Cerebellar nuclear complex (tissue), 1 donor: ENCODE results near the gene CAMTA1.
A peak's percentile ranks its signal among the peaks of the same experiment; 100 is the strongest.

ENCODE experiments used
- DNase-seq, 2 experiments: peaks; one replicate each; lab custom pipeline; 2025; lab: John Stamatoyannopoulos, UW

Gene CAMTA1

DNA sequence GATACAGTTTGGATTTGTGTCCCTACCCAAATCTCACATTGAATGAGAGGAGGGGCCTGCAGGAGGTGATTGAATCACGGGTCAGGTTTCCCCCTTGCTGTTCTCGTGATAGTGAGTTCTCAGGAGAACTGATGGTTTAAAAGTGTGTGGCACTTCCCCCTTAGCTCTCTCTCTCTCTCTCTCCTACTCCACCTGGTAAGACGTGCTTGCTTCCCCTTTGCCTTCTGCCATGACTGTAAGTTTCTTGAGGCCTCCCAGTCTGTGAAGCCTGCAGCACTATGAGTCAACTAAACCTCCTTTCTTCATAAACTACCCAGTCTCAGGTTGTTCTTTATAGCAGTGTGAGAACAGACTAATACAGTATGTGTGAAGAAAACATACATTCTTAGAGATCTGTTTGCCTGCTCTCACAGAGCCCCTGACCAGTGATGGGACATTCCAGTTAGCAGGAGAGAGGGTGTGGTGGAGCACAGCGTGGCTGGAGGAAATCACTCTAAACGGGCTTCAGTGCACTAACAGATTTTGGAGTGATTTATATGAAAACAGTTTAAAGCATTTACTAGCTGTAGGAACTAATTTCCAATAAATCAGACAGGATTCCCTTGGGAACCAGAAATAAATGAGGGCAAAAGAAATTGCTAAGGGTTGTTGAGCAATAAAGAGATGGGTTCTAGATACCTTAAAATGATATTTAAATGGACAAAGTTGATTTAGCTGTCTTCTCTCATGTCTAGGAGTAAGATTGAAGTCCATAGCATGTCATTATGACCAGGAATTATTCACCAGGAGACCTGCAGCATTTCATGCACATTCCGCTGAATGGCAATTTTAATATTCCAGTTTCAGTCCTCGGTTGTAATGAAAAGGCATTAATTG is 411.0 kb downstream of the CAMTA1 start:
- no peak for DNase-seq

DNA sequence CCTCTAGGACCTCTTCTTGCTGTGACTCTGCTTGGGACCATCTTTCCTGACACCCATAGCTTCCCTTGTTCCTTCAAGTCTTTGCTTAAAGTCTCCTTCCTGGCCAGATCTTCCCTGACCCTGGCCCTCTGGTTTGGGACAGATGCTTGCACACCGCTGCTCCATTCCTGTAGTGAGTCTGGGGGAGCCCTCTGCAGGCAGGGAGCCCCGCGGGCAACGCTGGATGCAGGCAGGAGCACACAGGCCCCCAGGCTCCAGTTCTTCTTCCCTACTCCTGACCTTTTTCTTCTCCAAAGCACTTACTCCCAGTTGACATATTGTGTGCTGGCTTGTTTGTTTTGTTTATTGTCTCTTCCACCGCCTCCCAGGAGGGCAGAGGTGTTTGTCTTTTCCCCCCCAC is 413.4 kb downstream of the CAMTA1 start:
- DNase-seq, result no peak

DNA sequence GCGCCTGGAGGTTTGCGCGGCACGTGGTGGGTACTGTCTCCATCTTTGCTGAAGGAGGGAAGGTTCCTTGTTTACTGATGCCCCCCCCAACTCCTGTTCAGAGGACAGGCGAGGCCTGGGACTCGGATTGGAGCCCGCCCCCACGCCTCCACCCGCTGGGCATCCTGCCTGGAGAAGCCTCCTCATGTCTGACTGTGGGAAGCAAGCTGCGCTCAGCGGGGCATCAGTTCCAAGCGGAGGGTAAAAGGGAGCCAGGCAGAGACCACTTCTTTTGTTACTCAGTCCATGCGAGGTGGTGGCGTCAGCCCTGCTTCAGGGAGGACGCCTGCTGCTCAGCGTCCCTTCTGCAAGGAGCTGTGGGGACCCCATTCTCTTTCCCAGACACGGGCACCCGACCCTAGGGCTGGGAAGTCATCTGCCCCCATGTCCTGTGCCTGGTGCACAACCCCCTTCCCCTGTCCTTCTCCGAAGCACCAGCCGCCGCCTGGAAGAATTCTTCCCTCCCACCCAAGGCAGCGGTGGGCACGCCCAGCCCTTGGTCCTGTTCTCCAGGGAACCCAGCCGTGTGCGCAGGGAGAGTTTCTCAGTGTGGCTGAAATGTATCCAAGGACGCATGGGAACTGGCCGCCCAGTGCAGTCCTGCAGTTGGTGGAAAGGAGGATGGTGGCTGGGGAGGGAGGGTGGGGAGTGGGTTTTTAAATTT is 414.0 kb downstream of the CAMTA1 start:
- DNase-seq, result no peak

DNA sequence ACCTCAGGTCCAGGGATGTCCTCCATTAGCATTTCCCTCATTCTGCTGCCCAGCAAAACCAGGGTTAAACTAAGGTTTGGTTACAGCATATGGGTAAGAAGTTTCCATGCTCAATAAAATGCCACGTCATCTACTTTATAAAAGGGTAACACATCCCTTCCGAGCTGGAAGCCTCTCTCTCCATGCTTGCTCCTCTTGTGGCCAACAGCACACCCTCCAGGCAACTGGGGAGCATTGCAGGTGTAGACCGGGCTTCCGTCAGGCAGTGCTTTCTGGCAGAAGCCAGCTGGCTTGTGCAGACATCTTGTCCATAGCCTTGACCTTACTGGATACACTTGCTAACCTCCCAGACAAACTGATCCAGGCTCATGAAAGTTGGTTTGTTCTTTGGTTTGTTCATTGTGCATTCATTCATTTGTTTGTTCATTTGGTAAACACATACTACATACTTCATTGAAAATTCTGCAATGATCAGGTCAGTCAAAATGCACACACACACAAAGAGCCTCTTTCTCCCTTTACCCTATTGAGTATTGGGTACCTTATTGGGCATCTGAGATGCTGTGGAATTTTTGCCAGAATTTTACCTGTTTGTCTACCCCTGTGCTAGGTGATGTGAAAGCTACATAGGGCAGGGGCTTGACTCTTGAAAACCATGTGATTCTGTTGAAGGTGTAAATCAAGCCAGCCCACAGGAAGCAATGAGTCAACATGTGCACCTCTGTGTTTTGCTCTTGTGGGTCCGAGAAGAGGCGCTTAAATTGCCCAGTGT is 422.8 kb downstream of the CAMTA1 start:
- DNase-seq, result no peak

DNA sequence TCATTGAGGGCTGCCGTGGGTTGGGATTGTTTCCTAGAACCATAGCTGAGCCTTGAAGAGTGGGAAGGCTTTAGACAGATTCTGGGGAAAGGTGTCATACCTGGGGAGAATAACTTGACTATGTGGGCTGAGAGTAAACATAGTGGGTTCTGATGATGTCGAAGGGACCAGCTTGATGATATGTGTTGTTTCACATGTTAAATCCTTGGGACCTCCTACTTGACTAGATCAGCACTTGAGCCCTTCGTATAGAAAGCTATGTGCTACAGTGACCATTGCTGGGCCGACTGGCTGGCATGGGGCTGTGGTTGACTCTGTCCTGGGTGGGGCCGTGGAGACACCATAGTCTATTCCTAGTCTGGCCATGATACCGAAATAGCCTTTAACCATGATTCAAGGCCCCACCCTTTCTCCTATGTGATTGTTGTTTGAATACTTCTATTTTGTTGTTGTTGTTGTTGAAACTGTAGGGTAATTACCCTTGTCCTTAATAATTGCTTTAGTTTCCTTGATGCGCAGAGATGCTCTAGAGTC is 423.5 kb downstream of the CAMTA1 start:
- DNase-seq, result no peak

DNA sequence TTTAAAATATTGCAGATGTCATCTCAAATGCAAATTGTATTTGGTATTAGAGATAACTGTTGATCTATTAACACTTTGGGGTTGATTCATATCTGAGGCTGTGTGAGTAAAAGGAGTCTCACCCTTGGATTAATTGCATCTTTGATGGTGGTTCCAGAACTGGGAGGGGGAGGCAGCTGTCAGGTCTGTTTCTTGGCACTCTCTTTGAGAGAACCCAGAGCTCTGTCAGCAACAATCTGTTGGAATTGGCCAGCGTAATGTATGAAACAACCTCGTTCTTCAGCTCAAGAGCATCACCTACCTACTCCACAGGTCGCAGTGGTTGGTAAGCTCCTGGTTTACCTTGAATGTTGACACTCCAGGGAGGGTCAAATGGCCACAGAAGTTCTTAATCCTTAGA is 424.1 kb downstream of the CAMTA1 start:
- peak; percentile 25 to 64 for DNase-seq

DNA sequence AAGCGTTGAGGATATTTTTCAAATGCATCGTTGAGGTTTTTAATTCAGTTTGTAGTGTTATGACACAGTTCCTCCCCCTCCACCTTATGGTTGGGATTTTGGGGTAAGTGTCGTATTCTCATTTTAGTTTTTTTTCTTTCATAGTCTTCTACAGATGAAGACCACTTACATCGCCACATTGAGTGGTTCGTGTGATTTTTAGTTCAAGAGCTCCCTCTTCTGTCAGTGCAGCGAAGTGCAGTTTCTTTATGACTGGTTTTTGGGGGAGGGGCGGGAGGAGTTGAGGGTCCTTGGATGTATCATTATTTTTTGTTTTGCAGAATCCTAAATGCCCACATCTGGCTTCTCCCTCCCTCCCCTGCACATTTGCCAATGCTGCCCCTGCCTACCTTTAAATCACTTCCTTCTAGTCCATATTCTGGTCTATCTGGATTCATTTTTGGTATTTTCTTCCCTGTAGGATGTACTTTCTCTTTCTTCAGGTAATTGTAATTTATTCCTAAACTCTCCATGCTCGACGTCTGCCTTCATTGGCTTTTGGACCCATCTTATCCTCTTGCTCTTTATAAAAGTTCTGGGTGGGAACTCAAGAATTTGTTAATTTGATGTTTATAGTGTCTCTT is 433.1 kb downstream of the CAMTA1 start:
- DNase-seq, result no peak

DNA sequence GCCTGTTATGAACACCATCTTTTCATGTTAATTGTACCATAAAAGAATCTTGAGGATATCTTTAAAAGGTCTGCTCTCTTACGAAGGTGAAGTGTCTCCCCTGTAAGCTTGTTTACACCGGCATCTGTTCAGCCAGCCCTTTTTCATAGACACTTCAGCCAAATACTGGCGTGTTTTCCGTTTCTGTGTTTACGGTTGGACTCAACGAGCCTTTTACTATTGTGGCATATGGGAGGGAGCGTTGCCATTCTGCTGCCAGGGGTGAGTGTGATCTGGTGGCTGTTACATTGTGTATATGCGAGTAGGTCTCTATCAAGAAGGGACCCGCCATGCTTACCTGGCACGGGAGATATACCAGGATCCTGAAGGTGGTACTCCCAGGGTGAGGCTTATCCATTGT is 433.8 kb downstream of the CAMTA1 start:
- no peak for DNase-seq

DNA sequence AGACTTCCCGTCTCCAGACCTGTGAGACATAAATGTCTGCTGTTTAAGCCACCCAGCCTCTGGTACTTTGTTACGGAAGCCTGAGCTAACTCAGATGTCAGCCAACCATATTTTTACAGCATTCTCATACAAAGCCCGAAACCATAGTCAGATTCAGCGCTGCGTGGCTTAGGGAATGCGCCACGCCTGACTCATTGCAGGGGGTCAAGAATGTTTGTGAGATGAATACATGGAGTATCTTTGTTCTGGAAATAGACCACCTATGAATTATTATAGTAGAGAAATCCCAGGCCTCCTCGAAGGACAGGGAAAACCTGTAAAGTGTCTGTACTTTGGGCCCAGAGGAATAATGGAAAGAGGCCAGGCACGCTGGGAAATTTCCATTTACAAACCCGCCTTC is 434.8 kb downstream of the CAMTA1 start:
- DNase-seq, result no peak

DNA sequence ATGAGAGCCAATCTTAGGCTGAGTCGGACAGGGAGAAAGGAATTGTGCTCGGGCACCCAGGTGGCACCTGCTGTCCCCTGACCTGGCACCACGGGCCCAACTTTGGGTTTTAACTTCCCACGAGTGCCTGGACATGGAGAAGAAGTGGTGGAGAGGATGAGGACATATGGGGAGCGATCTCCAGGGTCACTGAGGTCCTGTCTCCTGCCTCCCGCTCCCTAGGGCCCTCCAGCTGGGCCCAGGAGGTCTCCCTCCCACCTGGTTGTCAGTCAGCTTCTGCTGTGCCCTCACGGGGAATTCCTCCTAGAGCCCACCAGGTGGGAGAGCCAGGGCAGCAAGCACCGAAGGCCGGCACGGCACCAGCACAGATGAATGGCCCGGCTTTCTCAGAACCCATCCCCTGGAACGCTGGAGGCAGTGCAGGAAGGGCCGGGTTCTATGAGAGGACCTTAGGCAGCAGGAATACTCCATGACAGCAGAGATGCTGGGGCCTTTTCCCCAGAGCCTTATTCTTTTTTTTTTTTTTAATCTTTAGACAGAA is 435.5 kb downstream of the CAMTA1 start:
- DNase-seq, result no peak

DNA sequence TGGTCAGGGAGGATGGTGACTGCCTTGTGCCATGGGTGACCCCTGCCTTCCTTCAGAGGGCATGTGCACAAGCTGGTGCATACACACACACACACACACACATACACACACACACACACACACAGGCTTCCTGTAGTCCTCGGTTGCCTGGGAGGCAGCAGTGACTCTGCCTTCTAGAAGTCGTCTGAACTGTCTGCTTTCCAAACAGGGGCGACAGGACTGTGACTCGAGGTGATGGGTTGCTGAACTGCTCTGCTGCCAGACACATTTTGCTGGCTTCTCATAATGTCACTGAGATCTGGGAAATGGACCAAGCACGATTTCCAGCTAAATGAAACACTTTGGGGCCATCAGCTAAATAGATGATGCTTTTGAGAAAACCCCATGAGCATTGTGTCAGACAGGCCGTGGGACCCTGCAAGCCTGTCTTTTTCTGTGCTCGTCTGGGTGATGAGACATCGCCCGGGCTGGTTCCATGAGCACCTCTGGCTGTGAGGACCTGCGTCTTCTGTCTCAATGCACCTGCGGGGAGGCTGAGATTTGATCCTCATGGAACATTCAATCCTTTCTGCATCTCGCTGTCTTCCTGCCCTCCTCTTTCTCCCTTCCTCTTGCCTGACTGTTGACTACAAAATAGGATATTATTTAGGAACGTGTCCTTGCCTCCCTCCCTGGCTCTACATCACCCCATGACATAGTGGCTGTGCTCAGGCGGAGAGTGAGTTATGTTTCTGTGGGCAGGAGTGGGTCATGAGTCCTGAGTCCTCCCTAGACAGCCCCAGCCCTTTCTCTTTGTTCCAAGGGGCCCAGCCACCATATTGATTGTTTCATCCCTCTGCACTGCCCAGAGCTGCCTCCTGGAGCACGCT is 436.8 kb downstream of the CAMTA1 start:
- no peak for DNase-seq

DNA sequence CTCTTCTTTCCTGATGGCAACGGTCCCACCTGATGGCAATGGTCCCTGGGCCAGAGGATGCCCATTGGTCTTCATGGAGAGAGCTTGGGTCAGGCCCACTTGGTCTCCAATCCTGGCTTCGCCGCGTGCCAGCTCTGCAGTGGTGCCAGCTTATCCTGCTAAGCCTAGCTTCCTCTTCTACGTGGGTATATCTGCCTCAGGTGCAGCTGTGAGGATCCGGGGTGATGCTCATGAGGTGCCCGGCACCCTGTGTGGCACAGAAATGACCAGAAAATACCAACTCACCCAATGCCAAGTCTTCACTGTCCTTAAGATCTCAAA is 437.4 kb downstream of the CAMTA1 start:
- DNase-seq, result no peak

DNA sequence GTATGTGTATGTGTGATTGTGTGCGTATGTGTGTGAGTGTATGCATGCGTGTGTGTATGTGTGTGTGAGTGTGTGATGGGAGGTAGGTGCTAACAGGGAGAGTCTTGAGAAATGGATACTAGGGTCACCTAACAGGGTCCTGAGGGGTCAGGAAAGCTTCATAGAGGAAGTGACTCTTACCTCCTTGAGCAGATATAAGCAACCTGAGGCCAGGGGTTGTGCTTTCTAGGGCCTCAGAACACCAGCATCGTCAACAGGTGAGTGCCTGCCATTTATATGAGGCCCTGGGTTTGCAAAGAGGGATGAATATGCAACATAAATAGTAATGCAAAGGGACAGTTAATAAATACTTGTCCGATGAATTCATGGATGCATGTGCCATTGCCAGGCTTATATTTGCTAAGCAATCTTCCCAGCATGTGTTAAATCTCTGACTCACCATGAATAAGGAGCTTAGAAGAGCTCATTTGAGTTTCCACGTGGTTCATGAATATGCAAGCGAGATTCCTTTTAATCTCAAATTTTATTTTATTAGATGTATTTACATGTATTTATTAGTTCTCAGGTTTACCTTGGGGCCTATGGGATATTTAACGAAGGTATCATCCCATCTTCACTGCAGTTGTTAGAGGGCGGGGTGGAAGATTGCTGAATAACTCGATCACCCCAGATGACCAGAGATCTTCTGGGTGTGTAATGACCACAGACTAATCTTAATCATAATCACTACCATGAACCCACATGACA is 438.3 kb downstream of the CAMTA1 start:
- DNase-seq, result no peak

DNA sequence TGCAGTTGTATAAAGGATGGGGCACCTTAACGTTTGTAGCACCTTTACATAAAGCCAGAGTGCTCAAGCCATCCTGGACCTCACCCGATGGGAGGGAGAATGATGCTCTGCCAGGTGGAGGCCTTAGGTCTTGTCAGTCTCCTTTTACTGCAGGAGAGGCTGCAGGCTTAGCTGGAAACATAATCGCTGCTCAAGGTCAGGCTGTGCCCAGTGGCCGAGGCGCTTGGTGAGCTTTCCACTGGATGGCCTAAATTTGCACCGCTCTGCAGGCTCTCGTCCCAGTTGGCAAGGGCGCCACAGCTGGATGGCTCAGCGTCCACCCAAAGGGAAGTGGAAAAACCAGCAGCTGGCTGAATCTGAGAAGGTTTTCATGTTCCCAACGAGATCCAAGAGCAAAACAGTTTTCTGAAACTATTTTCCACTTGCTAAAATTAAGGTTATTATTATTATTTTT is 438.9 kb downstream of the CAMTA1 start:
- DNase-seq, result no peak

DNA sequence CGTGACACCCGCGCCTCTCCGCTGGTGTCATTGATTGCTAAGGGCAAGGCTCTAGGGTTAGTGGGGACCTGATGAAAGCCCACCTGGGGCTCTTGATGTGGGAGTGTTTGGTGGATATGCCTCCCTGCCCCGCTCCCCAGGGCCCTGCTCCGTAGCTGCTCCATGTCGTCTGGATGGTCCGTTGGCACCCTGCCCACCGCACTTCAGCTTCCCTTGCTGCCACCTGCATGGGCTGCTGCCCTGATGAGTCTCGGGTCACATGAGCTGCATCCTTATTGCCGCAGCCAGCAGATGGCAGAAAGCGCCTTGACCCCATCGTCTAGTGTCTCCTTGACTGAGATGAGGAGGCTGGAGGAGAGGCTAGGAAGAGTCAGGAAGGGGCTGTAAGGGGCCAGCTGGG is 439.4 kb downstream of the CAMTA1 start:
- no peak for DNase-seq

DNA sequence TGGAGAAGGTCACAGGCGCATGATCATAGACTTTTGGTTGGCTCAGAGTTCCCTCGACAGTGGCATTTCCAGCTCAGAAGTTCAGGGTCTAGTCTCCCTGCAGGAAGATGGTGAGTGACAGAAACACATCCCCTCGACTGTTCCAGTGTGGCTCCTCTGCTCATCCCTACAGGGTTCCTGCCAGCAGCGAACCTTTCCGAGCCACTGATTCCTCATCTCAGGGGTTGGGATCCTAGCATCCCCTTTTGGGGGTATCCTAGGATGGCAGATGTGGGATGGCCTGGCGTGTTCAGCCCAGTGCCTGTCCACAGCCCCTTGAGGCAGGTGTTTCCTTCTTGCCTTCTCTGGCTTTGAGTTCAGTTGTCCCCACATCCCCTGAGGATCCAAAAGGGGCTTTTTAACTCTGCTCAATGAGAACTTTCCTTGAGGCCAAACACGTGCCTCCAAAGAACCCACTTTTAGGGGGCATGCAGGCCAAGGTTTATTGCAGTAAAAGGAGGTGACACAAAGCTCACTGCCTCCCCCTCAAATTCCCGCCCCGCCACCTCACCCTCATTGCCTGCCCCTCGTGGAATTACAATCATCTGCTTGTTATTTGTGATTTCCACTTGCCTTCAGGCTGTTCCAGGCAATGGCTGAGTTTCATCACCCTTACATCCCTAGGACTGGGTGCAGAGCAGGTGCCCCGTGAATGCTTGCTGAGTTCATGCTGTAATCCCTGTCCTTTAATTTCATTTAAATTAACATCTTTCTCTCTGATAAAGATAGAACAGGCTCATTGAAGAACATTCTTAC is 440.7 kb downstream of the CAMTA1 start:
- DNase-seq, result no peak

DNA sequence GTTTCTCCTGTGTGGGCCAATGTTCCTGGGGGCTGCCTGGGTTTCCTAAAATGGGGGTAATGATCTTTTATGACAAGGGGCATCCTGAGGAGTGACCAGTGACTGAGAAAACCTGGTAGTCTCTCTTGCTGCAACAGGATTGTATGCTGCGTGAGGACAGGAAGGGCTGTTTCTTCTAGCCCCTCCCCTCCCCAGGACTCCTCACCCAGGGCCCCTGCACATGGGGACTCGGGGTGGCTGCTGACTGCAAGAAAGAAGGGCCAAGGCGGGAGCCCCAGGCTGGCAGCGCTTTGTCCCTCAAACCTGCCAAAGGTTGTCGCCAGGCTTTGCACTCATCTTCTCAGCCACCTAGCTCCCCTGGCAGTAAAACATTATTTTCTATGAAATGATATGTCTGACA is 442.4 kb downstream of the CAMTA1 start:
- DNase-seq, result no peak

DNA sequence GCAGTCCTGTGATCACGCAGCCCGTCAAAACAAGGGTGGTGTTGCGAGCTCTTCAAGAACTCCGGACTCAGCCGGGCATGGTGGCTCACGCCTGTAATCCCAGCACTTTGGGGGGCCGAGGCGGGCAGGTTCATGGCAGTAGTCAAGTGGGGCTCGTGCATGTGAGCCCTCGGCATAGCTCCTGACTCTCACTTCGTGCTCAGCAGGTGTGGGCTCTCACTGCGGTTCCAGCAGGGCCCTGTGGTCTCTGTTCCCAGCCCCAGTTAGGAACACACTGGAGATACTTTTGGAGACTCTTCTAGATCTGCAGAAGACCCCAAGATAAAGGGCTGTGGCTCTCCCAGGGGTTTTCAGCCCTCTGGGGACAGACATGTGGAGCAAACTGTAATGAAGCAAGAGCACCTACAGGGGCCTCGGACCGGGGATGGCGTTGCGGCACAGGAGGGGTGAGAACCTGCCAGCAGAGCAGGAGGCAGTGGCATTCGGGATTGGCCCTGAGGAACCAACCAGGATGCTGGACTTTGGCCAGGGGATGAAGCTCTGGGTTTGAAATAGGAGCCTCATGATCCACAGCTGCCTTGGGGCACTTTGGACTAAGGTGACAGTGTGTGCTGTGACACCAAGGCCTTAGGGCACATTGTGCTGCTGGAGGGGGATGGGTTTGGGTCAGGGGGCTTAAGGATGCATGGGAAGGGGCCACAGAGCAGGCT is 443.2 kb downstream of the CAMTA1 start:
- no peak for DNase-seq

DNA sequence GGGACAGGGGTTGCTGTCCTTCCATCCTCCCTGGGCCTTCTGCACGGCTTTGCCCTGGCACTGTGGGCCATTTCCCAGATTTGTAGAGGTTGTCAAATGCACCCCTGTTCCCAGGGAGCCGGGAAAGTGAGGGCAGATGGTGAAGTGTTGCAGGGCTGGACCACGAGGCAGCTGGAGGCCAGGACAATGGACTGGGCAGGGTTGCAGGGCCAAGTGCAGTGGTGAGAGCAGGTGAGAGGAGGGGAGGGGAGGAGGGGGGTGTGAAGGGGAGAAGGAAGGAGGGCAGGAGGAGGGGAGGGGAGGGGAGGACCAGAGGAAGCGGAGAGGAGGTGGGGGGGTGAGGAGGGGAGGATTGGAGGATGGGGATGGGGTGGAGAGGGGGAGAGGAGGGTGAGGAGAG is 443.9 kb downstream of the CAMTA1 start:
- no peak for DNase-seq
